Smooth muscle cell (in vitro differentiated cells): ENCODE measurements around the gene PCDHGA6. TPM values are rescaled to one million over a fixed set of nuclear protein-coding genes. Genes with fewer than 3 reads are reported as not detected.
"Not testable (repeated sequence)": the region's sequence is repeated elsewhere in the genome, so short reads cannot be mapped to it uniquely, and the experiment has no call there.

Experiments
- DNase-seq: peaks from one replicate; lab custom pipeline; 2025; ENCODE audit not compliant: unreplicated experiment; lab: John Stamatoyannopoulos, UW
- H2AFZ ChIP-seq: fragments of 200-600 bp; sonication (generic); 2 replicates; pipeline ENCODE4 v1.6.0; 2016; ENCODE audit warnings: antibody characterized with exemption, low read depth, mild to moderate bottlenecking
- H3F3A ChIP-seq: fragments of 200-600 bp; sonication (generic); 2 replicates; pipeline ENCODE4 v1.6.0; 2017; ENCODE audit warnings: antibody characterized with exemption, low read depth
- H3K27ac ChIP-seq: fragments of 200-600 bp; sonication (generic); 2 replicates; pipeline ENCODE4 v1.5.1; 2016; ENCODE audit warnings: low read depth, mild to moderate bottlenecking
- H3K27me3 ChIP-seq: fragments of 200-600 bp; sonication (generic); 2 replicates; pipeline ENCODE4 v1.6.1; 2016; ENCODE audit warnings: low read depth, mild to moderate bottlenecking
- H3K36me3 ChIP-seq: fragments of 200-600 bp; sonication (generic); 2 replicates; pipeline ENCODE4 v1.5.1; 2016; ENCODE audit warnings: low read depth
- H3K4me1 ChIP-seq: fragments of 200-600 bp; sonication (generic); 2 replicates; pipeline ENCODE4 v1.5.1; 2016; ENCODE audit warnings: low read depth
- H3K4me2 ChIP-seq: fragments of 200-600 bp; sonication (generic); 2 replicates; pipeline ENCODE4 v1.6.0; 2016; ENCODE audit warnings: mild to moderate bottlenecking
- H3K4me3 ChIP-seq: fragments of 200-600 bp; sonication (generic); 2 replicates; pipeline ENCODE4 v1.5.1; 2016; ENCODE audit warnings: mild to moderate bottlenecking
- H3K79me2 ChIP-seq: fragments of 200-600 bp; sonication (generic); 2 replicates; pipeline ENCODE4 v1.6.0; 2016; ENCODE audit warnings: low read depth, mild to moderate bottlenecking
- H3K9ac ChIP-seq: fragments of 200-600 bp; sonication (generic); 2 replicates; pipeline ENCODE4 v1.6.0; 2016; ENCODE audit warnings: low read depth
- H3K9me3 ChIP-seq: fragments of 200-600 bp; sonication (generic); replicated peaks from 2 replicates; pipeline ENCODE4 v1.5.1; 2016; ENCODE audit warnings: low read depth
- H4K20me1 ChIP-seq: fragments of 200-600 bp; sonication (generic); 2 replicates; pipeline ENCODE4 v1.6.0; 2016; ENCODE audit warnings: low read depth
- CTCF ChIP-seq: fragments of 200-600 bp; sonication (generic); IDR thresholded peaks from 2 replicates; pipeline ENCODE4 v1.5.1; 2017; ENCODE audit warnings: borderline replicate concordance, mild to moderate bottlenecking, antibody characterized with exemption; ENCODE audit not compliant: insufficient read depth, poor library complexity, severe bottlenecking
- WGBS: methylation state at CpG from one replicate; pipeline ENCODE4 v1.1.7; 2016; ENCODE audit warnings: low lambda C conversion rate; 5-methylcytosine and 5-hydroxymethylcytosine counted together
- polyA plus RNA-seq: library from polyadenylated mRNA; unstranded; fragments of >200 nt; fragmentation: Nextera tagmentation; extraction: Ambion mirVana; gene quantifications from 2 replicates; pipeline ENCODE4 v1.2.1, GENCODE V29; 2016
- total RNA-seq: library from RNA; depleted of rRNA; stranded (reverse); fragments of >200 nt; gene quantifications from 2 replicates; pipeline ENCODE4 v1.2.3, GENCODE V29; 2014

Gene PCDHGA6
- total and polyA plus RNA-seq, 2 experiments from 2014 or later = 0.27 TPM; not detected in 1

DNA sequence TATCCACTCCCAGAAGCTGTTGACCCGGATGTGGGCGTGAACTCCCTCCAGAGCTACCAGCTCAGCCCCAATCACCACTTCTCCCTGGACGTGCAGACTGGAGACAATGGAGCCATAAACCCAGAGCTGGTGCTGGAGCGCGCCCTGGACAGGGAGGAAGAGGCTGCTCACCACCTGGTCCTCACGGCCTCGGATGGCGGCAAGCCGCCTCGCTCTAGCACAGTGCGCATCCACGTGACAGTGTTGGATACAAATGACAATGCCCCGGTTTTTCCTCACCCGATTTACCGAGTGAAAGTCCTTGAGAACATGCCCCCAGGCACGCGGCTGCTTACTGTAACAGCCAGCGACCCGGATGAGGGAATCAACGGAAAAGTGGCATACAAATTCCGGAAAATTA is 19.6 kb downstream of the PCDHGA6 start:
- H3K4me1 ChIP-seq = no peaks in the 10 kb centered on the region
- H3K4me2 ChIP-seq = no peak overlapping the region
- TF ChIP-seq CTCF = no peak
- H3F3A ChIP-seq = no peaks in the 10 kb centered on the region
- no peaks in the 10 kb centered on the region for H4K20me1 ChIP-seq
- H3K27me3 ChIP-seq = no peaks in the 10 kb centered on the region
- H3K4me3 ChIP-seq = no peak overlapping the region
- peaks cover 52% of the 10 kb centered on the region for H3K9me3 ChIP-seq
- peaks cover 37% of the 10 kb centered on the region for H3K36me3 ChIP-seq
- H2AFZ ChIP-seq = no peak overlapping the region
- H3K9ac ChIP-seq = no peak overlapping the region
- 96% methylated on average over 21 of the region's 21 CpGs for WGBS
- no peak for DNase-seq
- H3K79me2 ChIP-seq = peaks cover 15% of the 10 kb centered on the region
- no peak overlapping the region for H3K27ac ChIP-seq

- not testable (repeated sequence) for H3K27ac ChIP-seq, H4K20me1 ChIP-seq, H3K4me2 ChIP-seq, H3K4me3 ChIP-seq, H3K9ac ChIP-seq, DNase-seq, H2AFZ ChIP-seq, H3F3A ChIP-seq, H3K27me3 ChIP-seq, H3K4me1 ChIP-seq
- peaks cover 51% of the 10 kb centered on the region for H3K9me3 ChIP-seq
- peaks cover 15% of the 10 kb centered on the region for H3K79me2 ChIP-seq
- H3K36me3 ChIP-seq = peaks cover 37% of the 10 kb centered on the region
- 98% methylated on average over 45 of the region's 53 CpGs for WGBS
Observed at GRCh38 chr5:141394401-141395187, 20.9 kb downstream of the PCDHGA6 start.

DNA sequence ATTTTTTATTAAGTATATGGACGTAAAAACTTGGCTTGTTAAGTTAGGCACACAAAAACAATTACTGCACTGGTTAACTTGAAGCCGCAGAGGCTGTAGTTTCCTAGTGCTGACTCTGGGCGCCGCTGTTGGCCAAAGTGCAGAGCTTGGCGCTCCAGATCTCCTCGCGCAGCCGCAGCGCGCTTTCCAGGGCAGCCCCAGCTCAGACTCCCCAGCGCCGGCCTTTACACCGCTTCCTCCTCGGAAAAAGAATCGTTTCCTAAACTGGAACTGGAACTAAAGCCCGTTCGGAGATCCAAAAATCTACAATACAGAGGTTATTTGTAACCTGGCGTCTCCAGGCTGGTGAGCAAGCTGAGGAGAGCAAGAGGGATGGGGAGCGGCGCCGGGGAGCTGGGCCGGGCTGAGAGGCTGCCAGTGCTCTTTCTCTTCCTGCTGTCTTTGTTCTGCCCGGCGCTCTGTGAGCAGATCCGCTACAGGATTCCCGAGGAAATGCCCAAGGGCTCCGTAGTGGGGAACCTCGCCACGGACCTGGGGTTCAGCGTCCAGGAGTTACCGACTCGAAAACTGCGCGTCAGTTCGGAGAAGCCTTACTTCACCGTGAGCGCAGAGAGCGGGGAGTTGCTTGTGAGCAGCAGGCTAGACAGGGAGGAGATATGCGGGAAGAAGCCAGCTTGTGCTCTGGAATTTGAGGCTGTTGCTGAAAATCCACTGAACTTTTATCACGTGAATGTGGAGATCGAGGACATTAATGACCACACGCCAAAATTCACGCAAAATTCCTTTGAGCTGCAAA is 24.3 kb downstream of the PCDHGA6 start, which contains the start of gene PCDHGB5:
TSS of gene PCDHGB5 (plus strand) at position 192 of the 796 bp plus-strand sequence. CDS start at position 373, 181 bp downstream.
- not testable (repeated sequence) for H3K36me3 ChIP-seq, DNase-seq, H3K4me1 ChIP-seq, H3K4me2 ChIP-seq, H3K9ac ChIP-seq, H3K27me3 ChIP-seq, H4K20me1 ChIP-seq, H3F3A ChIP-seq, H2AFZ ChIP-seq, H3K4me3 ChIP-seq, H3K27ac ChIP-seq, H3K79me2 ChIP-seq
- peaks cover 31% of the 10 kb centered on the region for H3K9me3 ChIP-seq
- WGBS = 83% methylated on average over 26 of the region's 43 CpGs

DNA sequence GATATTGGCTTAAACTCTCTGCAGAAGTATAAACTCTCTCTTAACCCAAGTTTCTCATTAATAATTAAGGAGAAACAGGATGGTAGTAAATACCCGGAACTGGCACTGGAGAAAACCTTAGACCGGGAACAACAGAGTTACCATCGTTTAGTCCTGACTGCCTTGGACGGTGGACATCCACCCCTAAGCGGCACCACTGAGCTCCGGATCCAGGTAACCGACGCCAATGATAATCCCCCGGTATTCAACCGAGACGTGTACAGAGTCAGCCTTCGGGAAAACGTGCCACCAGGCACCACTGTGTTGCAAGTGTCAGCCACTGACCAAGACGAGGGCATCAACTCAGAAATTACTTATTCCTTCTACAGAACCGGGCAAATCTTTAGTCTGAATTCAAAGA is 24.9 kb downstream of the PCDHGA6 start:
- H2AFZ ChIP-seq = no peak overlapping the region
- H3K4me1 ChIP-seq = no peaks in the 10 kb centered on the region
- no peak overlapping the region for H3K4me2 ChIP-seq
- no peak overlapping the region for H3K4me3 ChIP-seq
- H3K9me3 ChIP-seq = peaks cover 25% of the 10 kb centered on the region
- H3F3A ChIP-seq = no peaks in the 10 kb centered on the region
- no peak overlapping the region for H3K27ac ChIP-seq
- no peak for TF ChIP-seq CTCF
- WGBS = 96% methylated on average over 15 of the region's 15 CpGs
- H3K36me3 ChIP-seq = peaks cover 4% of the 10 kb centered on the region
- no peak for DNase-seq
- no peak overlapping the region for H3K9ac ChIP-seq
- H4K20me1 ChIP-seq = no peaks in the 10 kb centered on the region
- peaks cover 3% of the 10 kb centered on the region for H3K79me2 ChIP-seq
- H3K27me3 ChIP-seq = no peaks in the 10 kb centered on the region
